Measurements from ENCODE around the gene ADAMTS16.

DNA sequence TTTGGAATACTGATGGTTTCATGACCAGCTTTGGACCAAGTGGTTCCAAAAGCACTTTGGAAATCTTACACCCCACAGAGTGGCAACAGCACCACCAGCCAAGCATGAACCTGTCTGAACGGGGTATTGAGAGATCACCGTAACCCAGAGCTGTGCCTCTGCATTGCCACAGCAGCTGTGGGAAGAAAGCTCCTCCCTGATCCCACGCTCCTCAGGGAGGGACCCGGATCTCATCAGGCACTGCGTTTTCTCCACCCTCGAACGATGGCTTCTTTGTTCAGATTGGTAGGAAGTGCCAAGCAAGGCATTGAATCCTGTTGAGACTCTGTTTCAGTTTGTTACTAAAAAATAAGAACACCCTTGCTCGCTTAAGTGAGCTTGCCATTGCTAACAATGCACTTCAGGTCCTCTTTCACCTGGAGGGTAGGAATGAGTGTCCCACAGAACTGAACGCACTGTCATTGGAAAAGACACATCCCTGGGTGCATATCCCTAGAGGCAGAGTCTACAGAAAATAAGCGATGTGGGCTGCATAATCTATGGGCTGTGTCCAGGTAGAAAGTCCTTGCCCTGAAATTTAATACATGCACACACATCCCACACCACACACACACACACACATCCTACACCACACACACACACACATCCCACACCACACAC is 164.4 kb downstream of the ADAMTS16 start:
- TF ChIP-seq, protein P1, sequence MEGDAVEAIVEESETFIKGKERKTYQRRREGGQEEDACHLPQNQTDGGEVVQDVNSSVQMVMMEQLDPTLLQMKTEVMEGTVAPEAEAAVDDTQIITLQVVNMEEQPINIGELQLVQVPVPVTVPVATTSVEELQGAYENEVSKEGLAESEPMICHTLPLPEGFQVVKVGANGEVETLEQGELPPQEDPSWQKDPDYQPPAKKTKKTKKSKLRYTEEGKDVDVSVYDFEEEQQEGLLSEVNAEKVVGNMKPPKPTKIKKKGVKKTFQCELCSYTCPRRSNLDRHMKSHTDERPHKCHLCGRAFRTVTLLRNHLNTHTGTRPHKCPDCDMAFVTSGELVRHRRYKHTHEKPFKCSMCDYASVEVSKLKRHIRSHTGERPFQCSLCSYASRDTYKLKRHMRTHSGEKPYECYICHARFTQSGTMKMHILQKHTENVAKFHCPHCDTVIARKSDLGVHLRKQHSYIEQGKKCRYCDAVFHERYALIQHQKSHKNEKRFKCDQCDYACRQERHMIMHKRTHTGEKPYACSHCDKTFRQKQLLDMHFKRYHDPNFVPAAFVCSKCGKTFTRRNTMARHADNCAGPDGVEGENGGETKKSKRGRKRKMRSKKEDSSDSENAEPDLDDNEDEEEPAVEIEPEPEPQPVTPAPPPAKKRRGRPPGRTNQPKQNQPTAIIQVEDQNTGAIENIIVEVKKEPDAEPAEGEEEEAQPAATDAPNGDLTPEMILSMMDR (IDR thresholded peaks at IDR 0.05): no peak
- no peak for TF ChIP-seq POLR2A (IDR thresholded peaks at IDR 0.05)
